GM18858 (cell line): ENCODE data around the gene CRNKL1.

Experiments
- ATAC-seq: cut with Tn5 transposase; IDR thresholded peaks from one replicate; pipeline ENCODE4 v1.9.1; 2021; ENCODE audit not compliant: unreplicated experiment

The CRNKL1 gene

DNA sequence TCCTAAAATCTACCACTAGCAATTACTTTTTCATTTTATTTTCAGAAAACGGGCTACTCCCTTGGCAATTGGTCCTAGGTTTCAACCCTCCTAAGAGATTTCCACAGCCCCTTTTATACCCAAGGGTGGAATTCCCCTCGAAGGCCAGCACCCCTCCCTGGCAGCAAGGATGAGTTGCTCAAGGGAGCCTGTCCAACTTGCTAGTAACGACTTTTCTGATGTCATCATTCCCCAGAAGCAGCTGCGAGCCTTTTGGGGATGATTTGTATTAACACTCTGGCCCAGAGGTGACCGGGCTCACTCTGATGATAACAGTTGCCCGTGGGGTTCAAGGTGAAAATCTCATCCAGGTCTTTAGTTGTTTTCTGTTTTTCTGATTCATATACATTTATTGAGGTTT is 65.8 kb downstream of the CRNKL1 start:
- ATAC-seq: no peak
